Measurements from ENCODE around the gene MTERF4.

Gene MTERF4

DNA sequence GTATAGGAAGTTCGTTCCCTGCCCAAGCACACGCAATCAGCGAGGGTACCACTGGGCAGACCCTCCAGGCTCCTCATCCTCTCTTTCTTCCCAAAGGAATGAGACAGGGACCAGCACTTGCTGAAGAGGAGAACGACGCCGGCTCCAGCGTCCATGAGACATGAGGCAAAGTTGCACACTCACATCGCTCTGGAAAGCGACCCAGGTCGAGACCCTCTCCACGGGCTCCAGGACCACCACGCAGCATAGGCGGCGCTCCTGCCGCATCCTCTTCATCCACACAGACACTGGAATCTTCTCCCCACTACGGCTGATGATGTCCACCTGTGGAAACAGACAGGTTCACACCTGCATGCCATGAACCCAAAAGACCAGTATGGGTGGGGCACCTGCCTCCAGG is 36.4 kb upstream of the MTERF4 start:
- TF ChIP-seq, protein P1, sequence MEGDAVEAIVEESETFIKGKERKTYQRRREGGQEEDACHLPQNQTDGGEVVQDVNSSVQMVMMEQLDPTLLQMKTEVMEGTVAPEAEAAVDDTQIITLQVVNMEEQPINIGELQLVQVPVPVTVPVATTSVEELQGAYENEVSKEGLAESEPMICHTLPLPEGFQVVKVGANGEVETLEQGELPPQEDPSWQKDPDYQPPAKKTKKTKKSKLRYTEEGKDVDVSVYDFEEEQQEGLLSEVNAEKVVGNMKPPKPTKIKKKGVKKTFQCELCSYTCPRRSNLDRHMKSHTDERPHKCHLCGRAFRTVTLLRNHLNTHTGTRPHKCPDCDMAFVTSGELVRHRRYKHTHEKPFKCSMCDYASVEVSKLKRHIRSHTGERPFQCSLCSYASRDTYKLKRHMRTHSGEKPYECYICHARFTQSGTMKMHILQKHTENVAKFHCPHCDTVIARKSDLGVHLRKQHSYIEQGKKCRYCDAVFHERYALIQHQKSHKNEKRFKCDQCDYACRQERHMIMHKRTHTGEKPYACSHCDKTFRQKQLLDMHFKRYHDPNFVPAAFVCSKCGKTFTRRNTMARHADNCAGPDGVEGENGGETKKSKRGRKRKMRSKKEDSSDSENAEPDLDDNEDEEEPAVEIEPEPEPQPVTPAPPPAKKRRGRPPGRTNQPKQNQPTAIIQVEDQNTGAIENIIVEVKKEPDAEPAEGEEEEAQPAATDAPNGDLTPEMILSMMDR (conservative IDR thresholded peaks at IDR 0.05; ENCODE audit: low read length), result no peak
- H3K4me3 ChIP-seq (ENCODE audit: low read length), result no peak overlapping the region
- no peak for DNase-seq (ENCODE audit: low read depth)

DNA sequence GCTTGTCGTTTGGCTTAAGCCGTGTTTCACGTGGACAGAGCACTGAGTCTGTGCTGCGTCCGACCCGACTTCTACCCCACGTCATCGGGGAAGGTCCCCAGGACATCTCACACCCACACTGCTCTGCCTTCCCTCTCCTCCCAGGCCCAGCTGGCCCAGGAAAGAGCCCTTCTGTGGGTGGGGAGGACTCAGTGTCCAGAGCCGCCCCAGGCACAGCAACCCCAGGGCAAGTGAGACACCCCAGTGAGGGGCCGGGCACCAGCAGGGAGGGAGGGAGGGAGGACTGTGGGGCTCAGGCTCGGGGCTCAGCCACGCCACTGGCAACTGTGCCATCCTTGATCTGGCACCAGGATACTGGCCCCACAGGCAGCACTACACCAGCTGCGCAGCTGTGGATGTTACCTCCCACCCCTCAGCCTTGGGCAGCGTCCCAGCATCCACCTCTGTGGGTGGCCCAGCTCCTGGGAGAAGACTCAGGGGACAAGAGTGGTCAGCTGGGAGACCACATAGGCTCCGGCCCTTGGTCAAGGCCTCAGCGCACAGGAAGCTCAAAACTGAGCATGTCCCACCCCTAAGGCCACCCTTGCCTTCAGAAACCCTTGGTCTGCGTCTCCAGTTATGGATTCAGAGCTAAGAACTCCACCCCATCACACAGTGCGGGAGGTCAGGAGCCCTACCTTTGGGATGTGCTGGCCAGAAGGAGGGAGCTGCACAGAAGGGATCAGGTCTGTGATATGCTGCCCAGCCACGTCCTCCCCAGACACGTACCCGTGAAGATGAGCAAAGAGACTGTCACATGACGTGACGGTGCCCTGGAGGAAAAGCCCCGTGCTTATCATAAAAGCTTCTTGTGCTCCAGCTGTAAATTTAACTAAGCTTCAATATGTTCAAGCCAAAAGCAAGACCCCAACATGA is 35.4 kb upstream of the MTERF4 start:
- DNase-seq (ENCODE audit: low read depth), result no peak
- H3K4me3 ChIP-seq (ENCODE audit: low read length), result no peak overlapping the region
- TF ChIP-seq, protein P1 (conservative IDR thresholded peaks at IDR 0.05; ENCODE audit: low read length), result no peak

DNA sequence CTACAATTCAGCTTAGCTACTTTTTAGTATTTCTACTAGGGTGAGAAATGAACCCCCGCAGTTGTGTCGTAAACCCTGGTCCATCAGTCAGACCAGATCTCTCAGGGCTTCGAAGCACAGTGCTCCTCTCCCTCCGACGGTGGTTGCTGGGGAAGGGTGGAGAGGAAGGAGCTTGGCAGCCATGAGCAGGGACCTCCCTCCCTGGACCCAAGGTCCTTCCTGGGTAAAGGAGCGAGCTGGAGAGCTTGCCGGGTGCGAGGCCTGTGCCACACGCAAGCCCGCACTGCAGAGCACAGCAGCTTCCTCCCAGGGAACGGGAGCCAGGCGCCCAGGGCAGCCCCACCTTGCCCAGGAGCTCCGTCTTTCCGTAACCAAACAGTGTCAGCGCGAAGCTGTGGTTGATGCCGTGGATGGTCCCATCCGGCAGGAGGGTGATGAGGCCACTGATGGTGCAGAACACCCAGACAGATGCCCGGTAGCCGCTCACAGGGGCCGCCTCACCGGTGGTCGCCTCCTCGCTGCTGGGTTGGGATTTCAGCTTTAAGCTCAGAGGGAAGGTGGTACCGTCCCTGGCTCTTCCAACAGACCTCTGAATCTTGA is 34.7 kb upstream of the MTERF4 start:
- TF ChIP-seq, protein P1 (conservative IDR thresholded peaks at IDR 0.05; ENCODE audit: low read length), result no peak
- DNase-seq (ENCODE audit: low read depth), result no peak

DNA sequence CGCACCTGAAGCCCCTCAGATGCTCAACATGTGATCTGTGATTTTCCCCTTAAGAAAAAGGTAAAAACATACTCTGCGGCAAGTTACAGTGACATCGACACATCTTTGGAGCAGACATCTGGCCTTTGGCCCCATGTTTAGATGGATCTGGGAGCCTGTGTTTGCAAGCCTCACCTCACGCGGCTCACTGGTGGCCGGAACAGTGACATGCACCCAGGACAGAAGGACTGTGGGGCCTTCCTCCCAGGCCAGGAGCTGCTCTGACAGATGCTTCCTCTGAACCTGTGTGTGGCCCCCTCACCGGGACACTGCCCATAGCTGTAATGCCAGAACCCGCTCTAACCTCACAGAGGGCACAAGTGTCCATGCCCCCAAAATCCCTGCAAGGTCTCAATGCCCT is 34.1 kb upstream of the MTERF4 start:
- TF ChIP-seq, protein P1 (conservative IDR thresholded peaks at IDR 0.05; ENCODE audit: low read length), result no peak
- DNase-seq (ENCODE audit: low read depth), result no peak
- H3K4me3 ChIP-seq (ENCODE audit: low read length), result no peak overlapping the region

More for the DNA sequence above, 34.7 kb upstream of the MTERF4 start:
- no peak overlapping the region for H3K4me3 ChIP-seq (ENCODE audit: low read length)

DNA sequence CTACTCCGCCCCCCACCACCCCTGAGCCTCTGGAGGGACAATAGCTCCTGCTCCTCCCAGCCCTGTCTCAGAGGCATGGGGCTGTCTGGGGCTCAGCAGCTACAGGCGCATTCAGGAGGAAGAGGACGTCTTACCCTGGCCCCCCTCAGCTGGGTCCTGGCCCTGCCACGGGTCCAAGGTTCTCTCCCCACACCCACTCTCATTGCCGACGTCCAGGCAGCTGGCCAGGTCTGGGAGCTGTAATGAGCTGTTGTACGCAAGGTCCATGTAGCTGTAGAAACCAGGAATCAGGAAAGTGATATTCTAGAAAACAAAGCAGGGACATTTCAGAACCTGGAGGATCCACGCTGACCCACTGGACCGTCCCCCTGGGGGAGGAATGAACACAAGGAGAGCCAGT is 33.6 kb upstream of the MTERF4 start:
- no peak overlapping the region for H3K4me3 ChIP-seq (ENCODE audit: low read length)
- no peak for DNase-seq (ENCODE audit: low read depth)
- TF ChIP-seq, protein P1 (conservative IDR thresholded peaks at IDR 0.05; ENCODE audit: low read length), result no peak

DNA sequence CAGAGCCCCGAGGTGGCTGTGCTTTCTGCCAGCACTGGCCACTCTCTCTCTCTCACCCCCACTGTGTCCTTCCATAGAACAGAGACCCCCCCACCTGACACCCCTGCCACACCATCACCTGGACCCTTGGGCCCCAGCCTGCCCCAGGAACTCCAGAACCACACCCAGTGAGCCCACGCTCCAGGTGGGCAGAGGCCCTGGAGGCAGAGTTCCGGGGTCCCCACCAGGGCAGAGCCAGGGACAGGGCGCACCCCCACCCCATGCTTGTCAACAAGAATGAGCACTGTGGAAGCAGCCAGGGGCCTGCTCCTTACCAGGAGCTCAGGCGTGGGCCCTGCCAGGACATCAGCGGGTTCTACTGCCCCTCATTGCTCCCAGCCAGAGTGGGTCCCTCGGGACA is 32.6 kb upstream of the MTERF4 start:
- no peak for DNase-seq (ENCODE audit: low read depth)
- H3K4me3 ChIP-seq (ENCODE audit: low read length), result no peak overlapping the region
- TF ChIP-seq, protein P1 (conservative IDR thresholded peaks at IDR 0.05; ENCODE audit: low read length), result no peak

DNA sequence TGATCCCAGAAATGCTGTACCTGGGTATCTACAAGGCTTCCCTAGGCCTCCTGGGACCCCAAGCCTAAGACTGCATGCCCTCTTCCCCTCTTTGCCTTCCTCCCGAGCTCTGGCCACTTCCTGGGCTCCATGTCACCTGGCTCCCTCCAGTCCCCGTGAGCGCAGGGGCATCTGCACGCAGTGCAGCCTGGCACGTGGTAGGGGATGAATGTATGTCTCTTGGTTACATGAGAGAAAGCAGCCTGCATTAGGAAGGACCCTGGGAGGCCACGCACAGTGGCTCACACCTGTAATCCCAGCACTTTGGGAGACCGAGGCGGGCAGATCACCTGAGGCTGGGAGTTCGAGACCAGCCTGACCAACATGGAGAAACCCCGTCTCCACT is 31.3 kb upstream of the MTERF4 start:
- DNase-seq (ENCODE audit: low read depth), result no peak
- H3K4me3 ChIP-seq (ENCODE audit: low read length), result no peak overlapping the region
- TF ChIP-seq, protein P1 (conservative IDR thresholded peaks at IDR 0.05; ENCODE audit: low read length), result no peak

Measured in AG10803 (cell line).